UCSD-AML1 (cell line): ENCODE measurements around the gene PDHX.
"Not testable (repeated sequence)": the region's sequence is repeated elsewhere in the genome, so short reads cannot be mapped to it uniquely, and the experiment has no call there.

Experiments used
- DNase-seq: peaks from one replicate; lab custom pipeline; 2025; ENCODE audit not compliant: unreplicated experiment; lab: John Stamatoyannopoulos, UW

The PDHX gene

DNA sequence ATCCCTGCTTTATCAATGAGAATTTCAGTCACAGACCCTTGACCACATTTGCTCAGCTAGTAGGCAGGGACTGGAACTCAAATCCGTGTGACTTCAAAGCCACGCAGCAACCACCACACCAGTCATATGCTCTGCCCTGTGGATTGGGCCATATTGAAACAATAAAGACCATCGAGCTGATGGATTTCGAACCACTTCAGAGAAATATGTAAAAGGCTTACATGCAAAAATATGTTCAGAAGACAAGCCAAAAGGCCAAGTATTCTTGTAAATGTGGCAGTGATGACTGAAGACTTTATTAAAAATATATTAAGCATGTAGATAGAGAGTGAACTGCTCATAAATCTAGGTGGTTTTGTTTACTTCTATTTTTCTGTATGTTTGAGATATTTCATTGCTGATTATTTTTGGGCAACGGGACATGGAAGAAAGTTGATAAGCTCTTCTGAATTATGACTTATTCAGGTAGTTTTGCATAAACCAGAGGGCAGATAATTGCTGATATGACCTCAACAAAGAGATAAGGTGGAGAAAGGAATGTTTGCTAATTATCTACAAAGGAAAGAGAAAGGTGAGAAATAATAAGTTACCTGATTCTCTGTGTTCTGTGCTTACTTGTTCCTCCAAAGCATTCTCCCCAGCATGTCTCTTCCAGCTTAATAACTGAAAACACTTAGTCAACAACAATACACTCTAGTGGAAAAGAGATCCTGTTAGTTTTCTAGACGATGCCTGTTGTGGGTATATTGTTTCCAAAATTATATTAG, 99.4 kb downstream of the PDHX start:
- no peak for DNase-seq

DNA sequence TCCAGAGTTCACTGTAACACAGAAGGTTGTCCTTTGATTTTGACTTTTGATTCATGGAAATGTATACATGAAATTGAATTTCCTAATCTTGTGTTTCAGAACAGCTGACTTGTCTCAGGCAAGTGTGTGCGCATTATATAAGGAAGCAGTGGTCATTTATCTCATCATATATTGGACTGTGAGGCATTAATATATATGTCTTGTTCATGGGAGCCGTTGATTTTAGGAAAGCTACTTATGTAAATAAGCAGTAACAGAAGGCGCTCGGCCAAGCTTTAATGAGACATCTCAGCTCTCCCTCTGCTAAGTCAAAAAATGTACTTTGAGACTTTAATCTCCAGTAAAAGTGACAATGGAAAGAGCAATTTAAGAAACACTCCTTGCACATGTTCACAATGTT, 100.5 kb downstream of the PDHX start:
- DNase-seq: no peak

DNA sequence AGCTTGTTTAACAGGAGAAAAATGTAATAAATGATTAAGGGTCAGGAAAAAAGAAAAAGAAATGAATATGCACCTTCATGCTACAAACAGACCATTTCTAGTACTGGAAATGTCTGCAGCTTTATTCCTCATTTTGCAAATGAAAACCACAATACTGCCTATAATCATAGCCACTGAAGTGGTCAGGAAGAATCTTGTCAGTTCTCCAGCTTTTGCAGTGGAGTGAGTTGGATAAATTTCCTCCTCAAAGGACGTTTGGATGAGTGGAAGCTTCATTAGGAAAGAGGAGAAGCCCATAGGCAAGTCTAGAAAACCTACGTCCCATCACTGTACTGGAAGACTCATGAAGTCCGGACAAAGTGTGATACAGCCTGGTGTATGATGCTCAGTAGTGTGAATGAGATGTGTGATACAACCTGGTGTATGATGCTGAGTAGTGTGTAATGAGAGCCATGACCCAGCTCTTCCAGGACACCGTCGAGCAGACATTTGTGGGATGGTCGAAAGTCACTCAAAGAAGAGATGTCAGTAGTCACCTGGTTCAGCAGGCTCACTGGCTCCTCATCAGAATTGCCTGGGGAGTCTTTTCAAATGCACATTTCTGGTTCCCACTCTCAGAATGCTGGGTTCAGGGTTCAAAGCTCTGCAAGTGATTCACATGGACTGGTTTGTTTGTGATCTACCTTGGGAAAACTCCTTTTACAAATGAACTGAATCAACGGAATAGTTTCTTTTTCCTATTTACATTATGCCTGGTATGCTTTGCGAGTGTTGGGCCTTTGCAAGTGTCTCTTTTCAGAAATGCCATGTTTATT, 101.3 kb downstream of the PDHX start:
- no peak for DNase-seq

DNA sequence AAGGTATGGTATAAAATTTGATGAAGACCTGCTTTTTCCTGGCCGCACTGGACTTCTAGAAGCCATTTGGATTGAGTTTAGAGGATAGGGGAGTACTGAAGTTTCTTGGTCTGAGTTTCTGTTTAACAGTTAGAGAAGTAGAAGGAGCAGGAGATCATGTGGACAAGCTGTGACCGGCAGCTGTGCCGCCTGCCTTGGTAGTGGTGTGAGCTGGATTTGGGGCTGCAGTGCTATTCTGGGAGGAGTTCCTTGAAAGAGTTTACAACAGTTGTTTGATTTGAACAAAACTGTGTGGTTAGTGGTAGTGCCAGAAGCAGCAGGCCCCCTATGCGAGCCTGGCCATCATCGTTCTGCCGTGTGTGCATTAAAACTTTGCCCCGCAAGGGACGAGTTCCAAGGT, 105.2 kb downstream of the PDHX start:
- no peak for DNase-seq

DNA sequence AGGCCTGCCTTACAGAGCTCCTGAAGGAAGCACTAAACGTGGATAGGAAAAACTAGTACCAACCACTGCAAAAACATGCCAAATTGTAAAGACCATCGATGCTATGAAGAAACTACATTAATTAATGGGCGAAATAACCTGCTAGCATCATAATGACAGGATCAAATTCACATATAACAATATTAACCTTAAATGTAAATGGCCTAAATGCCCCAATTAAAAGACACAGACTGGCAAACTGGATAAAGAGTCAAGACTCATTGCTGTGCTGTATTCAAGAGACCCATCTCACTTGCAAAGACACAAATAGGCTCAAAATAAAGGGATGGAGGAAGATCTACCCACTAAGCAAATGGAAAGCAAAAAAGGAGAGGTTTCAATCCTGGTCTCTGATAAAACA, 107.5 kb downstream of the PDHX start:
- not testable (repeated sequence) for DNase-seq

DNA sequence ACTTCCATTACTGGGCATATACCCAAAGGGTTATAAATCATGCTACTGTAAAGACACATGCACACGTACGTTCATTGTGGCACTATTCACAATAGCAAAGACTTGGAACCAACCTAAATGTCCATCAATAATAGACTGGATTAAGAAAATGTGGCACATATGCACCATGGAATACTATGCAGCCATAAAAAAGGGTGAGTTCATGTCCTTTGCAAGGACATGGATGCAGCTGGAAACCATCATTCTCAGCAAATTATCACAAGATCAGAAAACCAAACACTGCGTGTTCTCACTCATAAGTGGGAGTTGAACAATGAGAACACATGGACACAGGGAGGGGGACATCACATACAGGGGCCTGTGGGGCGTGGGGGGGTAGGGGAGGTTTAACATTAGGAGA, 111.6 kb downstream of the PDHX start:
- not testable (repeated sequence) for DNase-seq

DNA sequence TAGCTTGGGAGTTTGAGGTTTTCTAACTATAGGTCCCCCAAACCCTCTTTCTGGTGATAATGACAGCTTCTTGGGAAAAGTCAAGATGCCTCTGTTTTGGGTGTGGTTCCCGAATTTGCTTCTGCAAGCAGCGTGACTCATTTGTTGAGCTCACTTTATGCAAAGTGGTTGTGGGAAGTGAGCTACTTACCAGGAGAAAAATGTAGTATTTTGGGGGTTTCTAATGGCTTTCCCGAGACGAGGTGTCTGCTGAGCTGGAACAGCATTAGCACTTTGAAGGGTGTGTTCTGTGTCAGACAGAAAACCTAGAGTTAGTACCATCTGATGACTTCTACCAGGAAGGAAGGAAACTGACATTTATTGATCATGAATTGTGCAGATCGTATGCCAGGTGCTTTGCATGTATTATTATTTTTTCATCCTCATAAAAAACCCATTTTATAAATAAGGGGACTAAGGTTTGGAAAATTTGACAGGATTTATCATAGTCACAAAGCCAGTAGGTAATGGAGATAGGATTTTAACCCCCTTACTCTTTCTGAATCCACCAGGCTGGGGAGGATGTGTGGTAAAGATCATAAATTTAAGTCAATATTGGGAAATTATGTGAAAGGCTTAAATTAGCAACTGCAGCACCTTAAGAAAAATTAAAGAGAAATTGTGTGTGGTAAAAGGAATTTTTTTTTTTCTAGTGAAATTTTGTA, 113.7 kb downstream of the PDHX start:
- no peak for DNase-seq

DNA sequence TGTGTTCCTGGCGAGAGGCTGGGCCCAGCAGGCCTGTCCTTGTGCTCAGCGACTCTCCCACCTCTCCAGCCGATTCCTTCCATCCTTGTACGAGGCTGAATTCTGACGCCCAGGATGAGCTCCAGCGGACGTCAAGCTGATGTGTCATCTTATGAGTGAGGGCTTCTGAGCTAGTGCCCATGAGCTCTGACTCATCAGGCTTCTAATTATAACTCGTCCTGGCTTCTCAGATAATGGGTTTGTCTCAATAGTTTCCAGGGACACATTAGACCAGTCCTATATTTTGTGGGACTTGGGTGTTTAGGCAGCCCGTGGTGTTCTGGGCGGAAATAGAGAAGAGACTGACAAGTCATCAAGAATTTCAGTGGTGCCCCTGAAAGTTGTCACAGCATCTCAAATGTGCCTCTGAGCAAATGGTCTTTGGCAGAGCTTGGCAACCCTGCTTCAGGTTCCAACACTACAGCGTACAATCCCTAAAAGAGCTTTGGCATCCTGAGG, 114.3 kb downstream of the PDHX start:
- DNase-seq: peak; percentile 53

DNA sequence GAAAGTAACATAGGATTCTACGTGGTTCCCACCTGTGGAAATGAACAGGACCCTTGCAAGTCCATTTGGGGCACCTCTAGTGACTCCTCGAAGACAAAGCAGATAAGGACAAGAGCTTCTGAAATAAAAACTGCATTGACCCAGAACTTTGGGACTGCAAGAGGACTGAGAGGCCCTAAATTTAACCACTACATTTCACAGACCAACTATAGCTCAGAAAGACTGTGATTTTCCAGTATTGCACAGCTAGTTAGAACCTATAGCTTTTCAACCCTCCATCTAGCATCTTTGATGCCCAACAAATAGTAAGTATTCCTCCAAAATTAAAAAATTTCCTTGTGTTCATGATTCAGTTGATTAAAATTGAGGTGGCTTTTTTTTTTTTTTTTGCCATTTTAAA, 114.9 kb downstream of the PDHX start:
- no peak for DNase-seq

DNA sequence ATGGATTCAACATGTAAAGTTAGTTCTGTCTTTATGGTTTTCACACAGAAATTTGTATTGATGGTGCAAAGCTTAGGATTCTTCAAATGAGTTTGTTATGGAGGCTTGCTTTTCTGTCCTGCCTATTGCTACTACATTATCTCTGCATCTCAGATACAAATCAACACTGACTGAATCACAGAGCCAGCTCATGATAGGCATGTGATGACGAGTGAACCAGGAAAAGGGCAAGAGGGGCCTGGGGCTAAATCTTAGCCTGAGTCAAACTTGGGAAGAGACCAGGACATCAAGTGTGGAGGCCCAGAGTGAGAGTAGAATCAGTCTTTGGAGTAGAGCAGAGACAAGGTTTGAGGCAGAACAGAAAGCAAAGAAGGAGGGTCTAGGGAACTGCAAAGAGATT, 115.4 kb downstream of the PDHX start:
- DNase-seq: no peak

DNA sequence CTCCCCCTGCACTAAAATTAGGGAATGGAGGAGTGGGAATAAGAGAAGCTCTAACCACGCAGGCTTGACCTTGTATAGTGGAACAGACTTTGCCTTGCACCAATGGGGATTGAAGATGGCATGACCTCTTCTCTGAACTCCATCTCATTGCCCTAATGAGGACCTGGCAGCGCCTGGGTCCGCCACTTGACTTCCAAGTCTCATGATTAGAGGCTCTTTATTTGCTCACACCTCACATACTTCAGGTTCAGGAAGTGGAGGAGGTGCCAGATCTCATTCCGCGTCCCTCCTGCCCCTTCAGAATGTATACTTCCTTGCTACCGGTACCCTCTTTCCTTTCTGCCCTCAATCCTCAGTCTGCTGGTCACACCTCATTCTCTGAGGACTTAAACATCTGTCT, 116.6 kb downstream of the PDHX start:
- DNase-seq: no peak

DNA sequence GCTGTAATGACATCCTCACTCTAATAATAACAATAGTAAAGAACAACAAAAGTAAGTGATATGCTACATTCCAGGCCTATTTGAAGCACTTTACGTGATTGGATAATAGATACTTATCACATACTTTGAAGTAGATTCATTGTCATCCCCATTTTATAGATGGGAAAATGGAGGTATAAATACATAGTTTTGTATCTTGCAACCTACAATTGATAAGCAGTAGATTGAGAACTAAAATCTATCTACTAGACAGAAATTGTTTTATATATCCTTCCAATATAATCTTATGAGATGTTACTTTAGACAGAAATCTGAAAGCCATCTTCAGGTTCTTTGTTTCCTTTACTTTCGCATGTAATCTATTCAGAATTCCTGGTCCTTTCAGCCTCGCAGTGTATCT, 118.0 kb downstream of the PDHX start:
- no peak for DNase-seq

DNA sequence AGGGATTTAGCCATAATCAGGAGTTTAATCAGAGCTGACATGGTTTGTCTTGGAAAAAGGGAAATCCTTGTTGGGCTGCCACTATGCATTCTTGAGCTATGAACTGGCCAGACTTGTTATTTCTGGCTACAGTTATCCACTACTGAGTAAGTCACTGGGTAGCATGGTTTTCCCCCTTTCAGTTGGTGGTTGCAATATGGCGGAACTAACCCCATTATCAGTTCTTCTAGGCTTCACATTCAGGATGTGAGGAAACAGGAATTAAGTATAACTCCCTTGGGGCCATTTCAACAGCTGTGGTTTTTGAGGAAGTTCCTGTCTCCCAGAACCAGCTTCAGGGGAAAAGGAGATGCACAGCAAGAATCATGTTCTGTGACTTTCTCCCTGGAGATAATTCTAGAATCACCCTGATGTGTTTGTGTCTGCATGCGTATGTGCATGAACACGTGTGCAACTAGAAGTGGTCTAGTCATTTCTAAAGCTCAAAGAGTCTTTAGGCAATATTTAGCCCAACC, 119.5 kb downstream of the PDHX start:
- peak; percentile 34 for DNase-seq

DNA sequence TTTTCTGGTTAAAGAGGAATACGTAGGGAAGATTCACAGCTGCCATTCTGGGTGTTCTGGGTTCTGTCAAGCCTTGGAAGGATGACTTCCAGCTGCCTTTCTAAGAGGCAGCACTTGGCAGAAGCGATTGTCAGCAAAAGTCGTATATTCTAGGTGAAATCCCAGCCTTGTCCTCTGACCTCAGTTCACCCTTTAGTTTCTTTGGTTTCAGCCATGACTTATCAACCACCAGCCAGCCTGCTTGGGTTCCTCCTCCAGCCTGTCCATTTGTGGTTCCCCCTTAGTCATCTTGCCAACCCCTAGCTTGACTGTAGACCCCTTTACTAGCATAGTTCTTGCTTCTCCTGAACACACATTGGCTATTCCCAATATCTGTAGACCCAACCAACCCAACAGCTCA, 120.2 kb downstream of the PDHX start:
- DNase-seq: no peak

DNA sequence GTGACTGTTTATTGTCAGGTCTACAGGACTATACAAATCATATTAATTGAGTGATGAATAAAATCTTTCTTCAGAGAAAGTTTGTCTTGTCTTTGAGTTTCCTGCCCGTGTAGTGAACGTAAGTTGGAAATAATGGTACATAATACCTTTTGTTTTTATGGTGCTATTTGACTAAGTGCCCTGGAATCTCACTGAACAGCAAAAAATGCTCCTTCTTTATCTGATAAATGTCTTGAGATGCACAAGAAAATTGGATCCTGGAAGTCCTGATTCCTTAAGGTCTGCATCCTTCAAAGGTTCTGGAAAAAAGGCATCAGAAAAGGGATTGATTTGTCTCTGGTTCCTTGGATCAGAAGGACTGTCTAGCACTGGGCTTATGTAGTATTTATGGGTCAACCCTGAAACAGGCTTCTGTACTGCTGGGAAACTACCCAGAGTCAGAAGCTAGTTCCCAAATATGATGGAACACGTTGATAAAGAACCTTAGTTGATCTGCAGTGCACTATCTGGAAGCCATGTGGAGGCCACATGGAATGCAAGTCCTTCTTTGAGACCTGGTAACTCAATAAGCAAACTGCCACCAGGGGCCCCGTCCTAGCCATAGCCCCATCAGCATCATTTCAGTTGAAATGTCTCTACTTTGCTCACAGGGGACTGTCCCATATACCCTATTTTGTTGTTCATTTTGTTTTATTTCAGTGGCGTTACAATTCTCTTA, 122.0 kb downstream of the PDHX start:
- no peak for DNase-seq

DNA sequence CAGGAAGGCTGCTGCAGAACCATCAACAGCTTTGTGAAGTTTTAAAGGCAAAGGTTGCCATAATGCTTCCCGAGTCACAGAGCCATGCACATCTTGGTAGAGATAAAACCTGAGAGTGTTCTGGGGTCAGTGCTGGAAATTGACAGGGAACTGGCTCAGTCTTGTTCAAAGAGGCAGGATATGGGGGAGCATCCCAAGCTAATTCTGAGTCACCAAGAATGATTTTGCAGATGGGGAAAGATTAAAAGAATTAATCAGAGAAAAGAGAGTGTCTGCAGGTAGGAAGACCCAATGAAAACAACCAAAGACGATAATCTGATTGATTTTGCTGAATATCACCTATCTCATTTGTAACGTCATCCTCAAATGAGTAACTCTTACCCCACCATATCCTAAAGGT, 122.7 kb downstream of the PDHX start:
- no peak for DNase-seq

DNA sequence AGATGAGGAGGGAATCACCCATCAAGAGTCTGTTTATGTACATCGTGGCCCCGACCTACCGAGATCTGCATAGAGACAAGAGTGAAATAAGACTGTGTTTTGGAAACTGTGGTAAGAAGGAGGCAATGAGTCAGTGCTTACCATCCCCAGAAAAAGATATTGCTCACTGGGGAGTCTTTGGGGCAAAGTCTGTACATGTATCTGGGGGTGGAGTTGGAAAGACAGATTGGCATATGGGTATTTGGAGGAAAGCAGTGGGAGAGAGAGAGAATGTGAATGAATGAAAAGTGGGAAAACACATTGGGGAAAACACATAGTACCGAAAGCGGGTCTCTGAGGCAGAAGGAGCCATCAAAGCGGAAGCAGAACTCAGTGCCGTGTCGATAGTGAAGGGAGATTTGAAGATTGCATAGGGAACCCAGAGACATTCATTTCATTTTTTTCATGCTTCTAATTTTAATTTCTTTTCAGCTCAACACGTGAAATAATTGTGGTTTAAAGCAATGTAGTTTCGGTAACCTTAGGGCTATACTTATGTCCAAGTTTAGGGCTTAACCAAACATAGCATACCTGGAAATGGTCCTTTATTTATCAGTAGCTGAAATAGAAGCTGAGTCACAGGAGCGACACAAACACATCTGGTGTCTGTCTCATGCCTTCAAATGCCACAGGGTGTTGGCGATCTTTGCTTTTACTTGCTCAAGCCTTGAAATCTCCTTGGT, 124.0 kb downstream of the PDHX start:
- DNase-seq: no peak

DNA sequence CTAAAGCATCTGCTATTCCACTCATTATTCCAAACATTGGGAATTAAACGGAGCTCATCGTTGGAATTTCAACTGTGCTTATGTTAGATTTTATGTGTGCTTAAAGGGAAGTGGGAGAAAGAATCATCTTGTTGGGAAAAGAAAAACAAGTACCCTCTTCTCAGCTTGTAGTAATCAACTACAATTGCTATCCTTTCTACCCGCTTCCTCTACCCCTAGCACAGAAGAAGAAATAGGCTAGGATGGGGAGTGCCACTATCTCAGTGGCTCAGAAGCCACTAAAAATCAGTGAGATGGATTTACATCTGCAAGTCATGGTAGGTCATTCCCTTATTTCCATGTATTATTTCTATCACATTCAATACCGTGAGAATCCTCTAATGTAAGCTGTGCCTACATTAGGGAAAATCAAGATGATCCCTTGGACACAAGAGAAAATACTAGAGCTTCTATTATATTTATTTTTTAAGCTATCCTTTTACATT, 124.7 kb downstream of the PDHX start:
- DNase-seq: no peak

DNA sequence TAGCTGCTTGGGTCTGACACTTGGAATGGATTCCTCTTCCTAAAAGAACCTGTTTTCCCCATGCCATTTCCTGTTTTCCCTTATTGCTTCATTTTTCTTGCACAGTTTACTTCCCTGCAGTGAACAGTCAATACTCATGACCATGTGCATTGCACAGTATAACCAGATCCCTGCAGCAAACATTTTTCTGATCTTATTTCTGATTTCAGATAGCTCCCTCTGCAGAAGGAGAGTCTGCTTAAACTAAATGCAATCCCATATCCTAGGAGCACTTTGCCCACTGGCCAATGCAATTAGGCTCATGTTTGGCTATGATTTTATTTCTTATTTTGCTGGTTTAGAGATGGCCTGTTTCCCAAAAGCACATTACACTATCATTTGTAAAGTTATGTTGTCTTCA, 125.8 kb downstream of the PDHX start:
- DNase-seq: no peak

DNA sequence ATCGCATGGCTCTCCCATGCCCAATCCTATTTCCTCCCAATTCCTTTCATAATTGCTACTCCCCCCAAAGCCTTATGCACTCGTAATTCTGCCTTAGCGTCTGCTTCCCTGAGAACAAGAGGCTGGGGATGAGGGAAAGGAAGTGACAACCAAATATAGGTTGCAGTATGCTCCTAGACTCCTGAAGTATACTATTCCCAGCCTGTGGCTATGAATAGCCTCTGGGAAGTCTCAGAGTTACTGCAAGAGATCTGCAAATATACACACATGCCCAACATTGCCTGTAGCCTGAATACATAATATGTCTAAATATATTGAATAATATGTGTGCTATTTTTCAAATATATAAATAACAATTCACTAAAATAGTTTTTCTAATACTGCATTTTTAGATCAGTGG, 126.5 kb downstream of the PDHX start:
- DNase-seq: no peak
